A549 (cell line): Measurements from ENCODE around the gene PLCB4. TPM values are rescaled to one million over a fixed set of nuclear protein-coding genes. Genes with fewer than 3 reads are reported as not detected.
A peak's percentile ranks its signal among the peaks of the same experiment; 100 is the strongest.

Source experiments
- ATAC-seq, 2 experiments: fragments of 200-7000 bp in 1 of 2; fragments of >200 bp in 1 of 2; cut with Nextera tagmentation in 1 of 2; cut with Tn5 transposase in 1 of 2; 3 replicates each; pipeline versions ENCODE4 v1.8.0 to v1.9.1; 2018 to 2020; ENCODE audit warnings: mild to moderate bottlenecking in 1 of 2, moderate library complexity in 1 of 2
- CTCF ChIA-PET: fragments of 300-600 bp; sonication (Branson Sonifier 250); formaldehyde crosslinking; extraction: SDS; loops from one replicate; lab custom pipeline; 2021; ENCODE audit warnings: antibody characterized with exemption, inconsistent platforms; lab: Yijun Ruan, JAX
- POLR2A ChIA-PET: fragments of 350-600 bp; formaldehyde crosslinking; extraction: SDS; loops from one replicate; lab custom pipeline; 2021; ENCODE audit warnings: antibody characterized with exemption, inconsistent platforms; lab: Yijun Ruan, JAX
- DNase-seq, 2 experiments: peaks; one replicate each; pipeline versions ENCODE4 v3.0.0 to v3.0.0-alpha.2; 2011 to 2016; ENCODE audit warnings: low read depth in 1 of 2, low spot score in 1 of 2
- FAIRE-seq: peaks from 2 replicates; lab custom pipeline; 2011; peaks lifted over from hg19 to GRCh38; lab: Jason Lieb, UNC
- H3K27ac ChIP-seq, 2 experiments: fragments of >200 bp; sonication (Bioruptor Twin); formaldehyde crosslinking; 3 replicates each; pipeline ENCODE4 v1.5.1; 2016 to 2017
- H3K4me1 ChIP-seq: fragments of >200 bp; sonication (Bioruptor Twin); formaldehyde crosslinking; 3 replicates; pipeline ENCODE4 v1.6.1; 2016
- H3K4me2 ChIP-seq: fragments of >200 bp; sonication (Bioruptor Twin); formaldehyde crosslinking; 3 replicates; pipeline ENCODE4 v1.6.1; 2016
- H3K4me3 ChIP-seq: fragments of >200 bp; sonication (Bioruptor Twin); formaldehyde crosslinking; 3 replicates; pipeline ENCODE4 v1.5.1; 2016
- H3K9me3 ChIP-seq: fragments of >200 bp; sonication (Bioruptor Twin); formaldehyde crosslinking; 3 replicates; pipeline ENCODE4 v1.6.1; 2016
- BHLHE40 ChIP-seq: IDR thresholded peaks from 2 replicates; pipeline ENCODE4 v1.6.1; 2012; ENCODE audit warnings: low read depth, low read length, inconsistent platforms
- CBX2 ChIP-seq: fragments of 200-600 bp; sonication (generic); IDR thresholded peaks from 2 replicates; pipeline ENCODE4 v1.6.1; 2016; ENCODE audit warnings: low read depth, mild to moderate bottlenecking, borderline replicate concordance
- CEBPB ChIP-seq, 2 experiments: fragments of >200 bp in 1 of 2; sonication (Bioruptor Twin) in 1 of 2; formaldehyde crosslinking in 1 of 2; IDR thresholded peaks; 2 replicates each; pipeline ENCODE4 v1.6.1; 2012 to 2016
- EHMT2 ChIP-seq: fragments of 200-600 bp; sonication (generic); IDR thresholded peaks from 2 replicates; pipeline ENCODE4 v1.6.1; 2016; ENCODE audit warnings: antibody characterized with exemption, low read depth, mild to moderate bottlenecking, moderate library complexity
- FOSB ChIP-seq: fragments of 250-450 bp; sonication (Bioruptor Pico); IDR thresholded peaks from 2 replicates; pipeline ENCODE4 v1.5.0; 2020; ENCODE audit warnings: mild to moderate bottlenecking, moderate library complexity
- HDAC2 ChIP-seq: fragments of 200-600 bp; sonication (generic); IDR thresholded peaks from 2 replicates; pipeline ENCODE4 v1.6.1; 2016
- HOXA7 ChIP-seq: fragments of 250-450 bp; sonication (Bioruptor Pico); IDR thresholded peaks from 2 replicates; pipeline ENCODE4 v1.5.0; 2020; ENCODE audit warnings: mild to moderate bottlenecking, moderate library complexity
- HOXB13 ChIP-seq: fragments of 250-450 bp; sonication (Bioruptor Pico); IDR thresholded peaks from 2 replicates; pipeline ENCODE4 v1.5.0; 2020; ENCODE audit warnings: low read depth, mild to moderate bottlenecking, moderate library complexity
- JUN ChIP-seq, 2 experiments: fragments of >200 bp; sonication (Bioruptor Twin); formaldehyde crosslinking; IDR thresholded peaks; 2 replicates in 1 of 2; 3 replicates in 1 of 2; pipeline ENCODE4 v1.6.1; 2016 to 2017
- MYC ChIP-seq: IDR thresholded peaks from 2 replicates; pipeline ENCODE4 v1.6.1; 2012; ENCODE audit warnings: mild to moderate bottlenecking, inconsistent platforms, low read length, improper control_type of control experiment, borderline replicate concordance
- POLR2A ChIP-seq: IDR thresholded peaks from 2 replicates; pipeline ENCODE4 v1.6.1; 2012; ENCODE audit warnings: mild to moderate bottlenecking, low read length
- POLR2AphosphoS2 ChIP-seq: conservative IDR thresholded peaks from 2 replicates; pipeline ENCODE4 v1.6.1; 2012; ENCODE audit warnings: low read length, improper control_type of control experiment, inconsistent platforms
- RAD21 ChIP-seq, 2 experiments: fragments of >200 bp in 1 of 2; sonication (Bioruptor Twin) in 1 of 2; formaldehyde crosslinking in 1 of 2; IDR thresholded peaks in 1 of 2; conservative IDR thresholded peaks in 1 of 2; 2 replicates in 1 of 2; 3 replicates in 1 of 2; pipeline ENCODE4 v1.6.1; 2012 to 2018; ENCODE audit warnings: inconsistent platforms in 1 of 2
- SMC3 ChIP-seq: fragments of >200 bp; sonication (Bioruptor Twin); formaldehyde crosslinking; IDR thresholded peaks from 3 replicates; pipeline ENCODE4 v1.6.1; 2018; ENCODE audit warnings: inconsistent platforms
- ZC3H11A ChIP-seq: fragments of 450-650 bp; IDR thresholded peaks from 2 replicates; pipeline ENCODE4 v1.6.1; 2014; ENCODE audit warnings: antibody characterized with exemption, mild to moderate bottlenecking
- WGBS: methylation state at CpG from one replicate; pipeline ENCODE4 v1.1.6; 2017; ENCODE audit errors: missing lambda C conversion rate; 5-methylcytosine and 5-hydroxymethylcytosine counted together
- polyA plus RNA-seq, 4 experiments: library from polyadenylated mRNA; depleted of rRNA in 3 of 4; stranded (reverse); fragments of >200 nt; fragmentation: RNase III in 1 of 4; extraction: RNeasy Plus Mini Kit Qiagen cat#74134 plus additional on column Dnase treatment in 1 of 4; gene quantifications; 2 replicates in 3 of 4; 3 replicates in 1 of 4; pipeline ENCODE4 v1.2.3, GENCODE V29; 2011 to 2017
- TF ChIP-seq, protein P1 (sequence below): fragments of 250-450 bp; sonication (Bioruptor Pico); IDR thresholded peaks from 2 replicates; pipeline ENCODE4 v1.5.0; 2021; ENCODE audit warnings: mild to moderate bottlenecking, moderate library complexity, borderline replicate concordance
- TF ChIP-seq, protein P2 (sequence below): IDR thresholded peaks from 2 replicates; pipeline ENCODE4 v1.6.1; 2012
- TF ChIP-seq, protein P3 (sequence below): fragments of >200 bp; sonication (Bioruptor Twin); formaldehyde crosslinking; IDR thresholded peaks from 3 replicates; pipeline ENCODE4 v1.5.1; 2016
- TF ChIP-seq, protein P4 (sequence below): fragments of 250-450 bp; sonication (Bioruptor Pico); IDR thresholded peaks from 2 replicates; pipeline ENCODE4 v1.5.0; 2020; ENCODE audit warnings: low read depth, mild to moderate bottlenecking, moderate library complexity
- TF ChIP-seq, protein P5 (sequence below): fragments of >200 bp; sonication (Bioruptor Twin); formaldehyde crosslinking; IDR thresholded peaks from 2 replicates; pipeline ENCODE4 v1.6.1; 2016
- TF ChIP-seq, protein P6 (sequence below): fragments of 450-650 bp; IDR thresholded peaks from 2 replicates; pipeline ENCODE4 v1.6.1; 2014; ENCODE audit warnings: antibody characterized with exemption

Gene PLCB4
- polyA plus RNA-seq, 2 of the 4 experiments (the other 2 are of a cell fraction) = 17.1 to 32.1 TPM

DNA sequence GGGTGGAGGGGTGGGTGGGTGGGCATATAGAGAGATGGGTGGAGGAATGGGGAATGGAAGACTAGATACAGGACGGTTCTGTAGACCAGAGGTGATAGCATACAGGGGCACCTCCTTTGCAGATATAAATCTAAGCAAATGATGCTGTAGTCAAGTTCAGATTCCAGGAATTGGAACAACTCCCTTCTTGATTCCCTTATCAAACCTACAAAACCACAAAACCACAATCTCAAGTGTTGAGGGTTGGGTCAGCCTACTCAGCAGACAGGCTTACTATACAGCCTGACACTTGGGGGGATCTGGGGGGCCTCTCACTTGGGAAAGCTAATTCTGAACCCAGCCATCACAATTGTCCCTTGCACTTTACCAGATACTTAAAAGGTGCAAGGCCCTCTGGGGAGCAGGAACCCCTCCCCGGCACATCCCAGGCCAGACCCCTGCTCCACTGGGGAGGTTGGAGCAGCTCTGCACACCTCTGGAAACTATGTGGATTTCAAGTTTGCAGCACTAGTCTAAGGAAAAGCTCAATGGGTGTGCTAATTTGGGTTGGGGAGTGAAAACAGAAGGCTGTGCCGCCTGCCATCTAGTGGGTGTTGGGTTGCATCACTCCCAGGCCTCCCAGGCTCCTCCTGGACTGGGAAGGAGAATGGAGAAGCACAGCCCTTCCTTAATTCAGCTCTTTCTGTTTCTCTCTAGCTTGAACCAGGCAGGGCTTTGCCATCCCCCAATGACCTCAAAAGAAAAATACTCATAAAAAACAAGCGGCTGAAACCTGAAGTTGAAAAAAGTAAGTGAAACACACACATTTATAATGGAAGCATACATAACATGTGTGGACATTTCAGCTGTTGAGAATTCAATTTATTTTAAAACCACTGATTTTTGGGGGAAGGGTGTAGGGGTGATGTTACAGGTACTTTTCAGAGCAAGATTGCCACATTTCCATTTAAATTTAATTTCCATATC lies 324.3 kb downstream of the PLCB4 start:
- H3K4me3 ChIP-seq = no peak overlapping the region
- no peak overlapping the region for H3K4me2 ChIP-seq
- ChIA-PET CTCF (interaction anchor here (0.6 to 3.4 kb wide), 48 partner anchors 8 to 675 kb away, joined by 3 to 37 read pairs (median 4); no protein-coding TSS in a partner anchor), POLR2A (no interaction called here)
- 49% methylated on average over 4 of the region's 4 CpGs for WGBS
- DNase-seq (peak; percentile 62 to 73), ATAC-seq (peak; percentile 96 to 98), FAIRE-seq (peak; percentile 18)
- H3K4me1 ChIP-seq = 0 out of 3 replicates have a peak, but pooled peaks cover 4% of the 10 kb centered on the region
- 0 out of 6 replicates have a peak overlapping the region, but pooled peaks of 1 of the 2 experiments have one; percentile 26 for H3K27ac ChIP-seq
- TF ChIP-seq EHMT2 (no peak), JUN (IDR thresholded peaks at IDR 0.05) (no peak), BHLHE40 (no peak), FOSB (CRISPR knock-in tag) (no peak), MYC (no peak), POLR2AphosphoS2 (no peak), ZC3H11A (no peak), HOXB13 (CRISPR knock-in tag) (no peak), CEBPB (IDR thresholded peaks at IDR 0.05) (peak; percentile 66 to 77; a peak in 3 of 4 replicates), SMC3 (peak; percentile 91), RAD21 (conservative IDR thresholded peaks at IDR 0.05 in 1 of 2, IDR thresholded peaks at IDR 0.05 in 1 of 2) (peak; percentile 85 to 91), CBX2 (no peak)
- TF ChIP-seq, protein P1, sequence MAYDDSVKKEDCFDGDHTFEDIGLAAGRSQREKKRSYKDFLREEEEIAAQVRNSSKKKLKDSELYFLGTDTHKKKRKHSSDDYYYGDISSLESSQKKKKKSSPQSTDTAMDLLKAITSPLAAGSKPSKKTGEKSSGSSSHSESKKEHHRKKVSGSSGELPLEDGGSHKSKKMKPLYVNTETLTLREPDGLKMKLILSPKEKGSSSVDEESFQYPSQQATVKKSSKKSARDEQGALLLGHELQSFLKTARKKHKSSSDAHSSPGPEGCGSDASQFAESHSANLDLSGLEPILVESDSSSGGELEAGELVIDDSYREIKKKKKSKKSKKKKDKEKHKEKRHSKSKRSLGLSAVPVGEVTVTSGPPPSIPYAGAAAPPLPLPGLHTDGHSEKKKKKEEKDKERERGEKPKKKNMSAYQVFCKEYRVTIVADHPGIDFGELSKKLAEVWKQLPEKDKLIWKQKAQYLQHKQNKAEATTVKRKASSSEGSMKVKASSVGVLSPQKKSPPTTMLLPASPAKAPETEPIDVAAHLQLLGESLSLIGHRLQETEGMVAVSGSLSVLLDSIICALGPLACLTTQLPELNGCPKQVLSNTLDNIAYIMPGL (CRISPR knock-in tag) = no peak
- TF ChIP-seq, protein P2, sequence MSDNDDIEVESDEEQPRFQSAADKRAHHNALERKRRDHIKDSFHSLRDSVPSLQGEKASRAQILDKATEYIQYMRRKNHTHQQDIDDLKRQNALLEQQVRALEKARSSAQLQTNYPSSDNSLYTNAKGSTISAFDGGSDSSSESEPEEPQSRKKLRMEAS = no peak
- TF ChIP-seq, protein P3, sequence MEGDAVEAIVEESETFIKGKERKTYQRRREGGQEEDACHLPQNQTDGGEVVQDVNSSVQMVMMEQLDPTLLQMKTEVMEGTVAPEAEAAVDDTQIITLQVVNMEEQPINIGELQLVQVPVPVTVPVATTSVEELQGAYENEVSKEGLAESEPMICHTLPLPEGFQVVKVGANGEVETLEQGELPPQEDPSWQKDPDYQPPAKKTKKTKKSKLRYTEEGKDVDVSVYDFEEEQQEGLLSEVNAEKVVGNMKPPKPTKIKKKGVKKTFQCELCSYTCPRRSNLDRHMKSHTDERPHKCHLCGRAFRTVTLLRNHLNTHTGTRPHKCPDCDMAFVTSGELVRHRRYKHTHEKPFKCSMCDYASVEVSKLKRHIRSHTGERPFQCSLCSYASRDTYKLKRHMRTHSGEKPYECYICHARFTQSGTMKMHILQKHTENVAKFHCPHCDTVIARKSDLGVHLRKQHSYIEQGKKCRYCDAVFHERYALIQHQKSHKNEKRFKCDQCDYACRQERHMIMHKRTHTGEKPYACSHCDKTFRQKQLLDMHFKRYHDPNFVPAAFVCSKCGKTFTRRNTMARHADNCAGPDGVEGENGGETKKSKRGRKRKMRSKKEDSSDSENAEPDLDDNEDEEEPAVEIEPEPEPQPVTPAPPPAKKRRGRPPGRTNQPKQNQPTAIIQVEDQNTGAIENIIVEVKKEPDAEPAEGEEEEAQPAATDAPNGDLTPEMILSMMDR = peak; percentile 86
- H3K9me3 ChIP-seq = no peaks in the 10 kb centered on the region

DNA sequence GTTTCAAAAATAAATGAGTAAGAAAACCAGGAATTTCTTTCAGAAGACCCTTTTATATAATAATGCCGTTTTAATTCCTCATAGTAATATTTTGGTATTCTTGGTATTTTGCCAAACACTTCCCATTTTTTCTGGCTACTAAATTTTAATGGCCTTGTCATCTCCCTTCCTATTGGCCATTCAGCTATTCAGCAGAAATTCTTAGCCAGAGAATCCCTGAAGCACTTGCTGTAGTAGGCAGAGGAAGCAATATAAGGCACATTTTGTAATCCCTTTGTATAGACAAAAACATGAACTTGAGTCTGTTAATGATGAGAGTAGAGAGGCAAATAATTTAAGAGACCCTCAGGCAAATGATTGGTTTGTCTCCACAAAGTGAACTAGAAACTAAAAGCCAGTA lies 327.1 kb downstream of the PLCB4 start:
- H3K4me3 ChIP-seq = no peak overlapping the region
- DNase-seq = no peak
- H3K27ac ChIP-seq = no peak overlapping the region
- peak; percentile 18 for FAIRE-seq
- H3K9me3 ChIP-seq = no peaks in the 10 kb centered on the region
- no peak for ATAC-seq
- POLR2A ChIA-PET = no interaction called here
- H3K4me2 ChIP-seq = no peak overlapping the region
- 0 out of 3 replicates have a peak, but pooled peaks cover 4% of the 10 kb centered on the region for H3K4me1 ChIP-seq
- 88% methylated on average over 1 of the region's 1 CpG for WGBS
- no peak for TF ChIP-seq HDAC2
- no peak for TF ChIP-seq POLR2A
- TF ChIP-seq, protein P4, sequence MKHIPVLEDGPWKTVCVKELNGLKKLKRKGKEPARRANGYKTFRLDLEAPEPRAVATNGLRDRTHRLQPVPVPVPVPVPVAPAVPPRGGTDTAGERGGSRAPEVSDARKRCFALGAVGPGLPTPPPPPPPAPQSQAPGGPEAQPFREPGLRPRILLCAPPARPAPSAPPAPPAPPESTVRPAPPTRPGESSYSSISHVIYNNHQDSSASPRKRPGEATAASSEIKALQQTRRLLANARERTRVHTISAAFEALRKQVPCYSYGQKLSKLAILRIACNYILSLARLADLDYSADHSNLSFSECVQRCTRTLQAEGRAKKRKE (CRISPR knock-in tag) = no peak
- no peak for TF ChIP-seq HOXA7
- TF ChIP-seq, protein P5, sequence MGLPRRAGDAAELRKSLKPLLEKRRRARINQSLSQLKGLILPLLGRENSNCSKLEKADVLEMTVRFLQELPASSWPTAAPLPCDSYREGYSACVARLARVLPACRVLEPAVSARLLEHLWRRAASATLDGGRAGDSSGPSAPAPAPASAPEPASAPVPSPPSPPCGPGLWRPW = no peak
- TF ChIP-seq, protein P2 = no peak
- TF ChIP-seq, protein P6, sequence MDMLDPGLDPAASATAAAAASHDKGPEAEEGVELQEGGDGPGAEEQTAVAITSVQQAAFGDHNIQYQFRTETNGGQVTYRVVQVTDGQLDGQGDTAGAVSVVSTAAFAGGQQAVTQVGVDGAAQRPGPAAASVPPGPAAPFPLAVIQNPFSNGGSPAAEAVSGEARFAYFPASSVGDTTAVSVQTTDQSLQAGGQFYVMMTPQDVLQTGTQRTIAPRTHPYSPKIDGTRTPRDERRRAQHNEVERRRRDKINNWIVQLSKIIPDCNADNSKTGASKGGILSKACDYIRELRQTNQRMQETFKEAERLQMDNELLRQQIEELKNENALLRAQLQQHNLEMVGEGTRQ = no peak
- no peak for TF ChIP-seq ZC3H11A
- TF ChIP-seq RAD21 (conservative IDR thresholded peaks at IDR 0.05 in 1 of 2, IDR thresholded peaks at IDR 0.05 in 1 of 2) = no peak
- CTCF ChIA-PET = interaction anchor here (0.8 to 4.1 kb wide), 4 partner anchors 12 to 606 kb away, joined by 3 to 31 read pairs (median 4); no protein-coding TSS in a partner anchor
